H1 (cell line): ENCODE measurements around the gene TRIM24. TPM values are rescaled to one million over a fixed set of nuclear protein-coding genes. Genes with fewer than 3 reads are reported as not detected.

Source experiments
- CHD7 ChIP-seq: fragments of 300-600 bp; sonication (generic); IDR thresholded peaks from 2 replicates; pipeline ENCODE4 v1.7.1; 2012; ENCODE audit warnings: low read length, moderate library complexity, mild to moderate bottlenecking, inconsistent platforms; ENCODE audit not compliant: insufficient replicate concordance
- polyA plus RNA-seq, 7 experiments: library from polyadenylated mRNA; depleted of rRNA in 3 of 7; stranded (reverse) in 5 of 7; unstranded in 2 of 7; fragments of >200 nt in 5 of 7; fragments of 200-250 nt in 2 of 7; gene quantifications; 1 replicate in 5 of 7; 2 replicates in 1 of 7; 4 replicates in 1 of 7; pipeline versions ENCODE4 v1.2.1 to v1.2.3, GENCODE V29; 2011 to 2013; ENCODE audit warnings: missing spikeins in 2 of 7, mixed read lengths in 2 of 7
- total RNA-seq: library from RNA; stranded (reverse); fragmentation: NEBNext Ultra II Directional; extraction: Animal tissue kit (Norgen Biotek cat#: 25700); gene quantifications from 2 replicates; pipeline ENCODE4 v1.2.1, GENCODE V29; 2021

The TRIM24 gene
- total and polyA plus RNA-seq, 2 of the 8 experiments (the other 6 are each of a cell fraction or from before 2014, with no cell fraction given): 67.6 to 149 TPM

GRCh38 chr7:138442822-138443221 lies 17.2 kb upstream of the TRIM24 start (continued):
- TF ChIP-seq CHD7: no peak
